Measurements from ENCODE around the gene SNX21. TPM values are rescaled to one million over a fixed set of nuclear protein-coding genes. Genes with fewer than 3 reads are reported as not detected.
A peak's percentile ranks its signal among the peaks of the same experiment; 100 is the strongest.
"Not testable (repeated sequence)": the region's sequence is repeated elsewhere in the genome, so short reads cannot be mapped to it uniquely, and the experiment has no call there.

The SNX21 gene
- total RNA-seq, 1 donor from 2014 or later, result 20.8 TPM

GRCh38 chr20:45850926-45851325 is 17.3 kb downstream of the SNX21 start:
- no peak for DNase-seq (ENCODE audit: low read depth, low spot score)

DNA sequence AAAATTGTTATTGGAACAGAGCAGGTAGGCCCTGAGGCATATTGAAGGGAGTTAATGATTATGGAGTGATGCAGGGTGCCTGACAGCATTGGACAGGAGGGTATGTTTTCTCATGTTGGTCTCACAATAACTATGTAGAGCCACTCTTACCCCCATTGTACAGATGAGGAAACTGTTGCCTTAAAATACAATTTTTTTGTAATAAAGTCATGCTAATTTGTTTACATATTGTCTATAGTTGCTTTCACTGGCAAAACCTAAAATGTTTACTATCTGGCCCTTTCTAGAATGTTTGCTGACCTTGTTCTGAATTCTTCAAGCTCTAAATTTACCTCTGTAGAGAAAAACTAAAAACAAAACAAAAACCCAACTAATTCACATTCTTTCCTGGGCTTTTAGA is 17.9 kb downstream of the SNX21 start:
- no peak for DNase-seq (ENCODE audit: low read depth, low spot score)

GRCh38 chr20:45852326-45852725 is 18.7 kb downstream of the SNX21 start:
- no peak for DNase-seq (ENCODE audit: low read depth, low spot score)

GRCh38 chr20:45853484-45853883 is 19.9 kb downstream of the SNX21 start:
- DNase-seq (ENCODE audit: low read depth, low spot score), result no peak

GRCh38 chr20:45857114-45857881 is 23.7 kb downstream of the SNX21 start, which contains the start of the genes ACOT8 and ZSWIM3:
Gene ACOT8, minus strand, starts transcription at chr20:45857392. Its CDS starts 77 bp downstream, at chr20:45857315.
Gene ZSWIM3, plus strand, starts transcription at chr20:45857614. Its CDS starts 212 bp downstream, at chr20:45857826.
- peak; percentile 100 for DNase-seq (ENCODE audit: low read depth, low spot score)

GRCh38 chr20:45857882-45858216 is 24.2 kb downstream of the SNX21 start:
- DNase-seq (ENCODE audit: low read depth, low spot score), result no peak

DNA sequence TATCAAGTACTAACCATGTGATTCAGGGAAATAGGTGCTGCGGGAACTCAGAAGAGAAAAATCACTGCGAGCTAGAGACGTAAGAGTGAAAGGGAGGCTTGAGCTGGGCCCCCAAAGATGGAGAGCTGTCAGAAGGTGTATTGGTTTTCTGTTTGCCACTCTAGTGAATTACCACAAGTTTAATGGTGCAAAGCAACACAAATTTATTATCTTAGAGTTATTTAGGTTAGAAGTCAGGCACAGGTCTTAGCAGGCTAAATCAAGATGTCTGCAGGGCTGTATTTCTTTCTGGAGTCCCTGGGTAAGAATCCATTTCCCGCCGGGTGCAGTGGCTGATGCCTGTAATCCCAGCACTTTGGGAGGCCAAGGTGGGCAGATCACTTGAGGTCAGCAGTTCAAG is 26.3 kb downstream of the SNX21 start:
- no peak for DNase-seq (ENCODE audit: low read depth, low spot score)

DNA sequence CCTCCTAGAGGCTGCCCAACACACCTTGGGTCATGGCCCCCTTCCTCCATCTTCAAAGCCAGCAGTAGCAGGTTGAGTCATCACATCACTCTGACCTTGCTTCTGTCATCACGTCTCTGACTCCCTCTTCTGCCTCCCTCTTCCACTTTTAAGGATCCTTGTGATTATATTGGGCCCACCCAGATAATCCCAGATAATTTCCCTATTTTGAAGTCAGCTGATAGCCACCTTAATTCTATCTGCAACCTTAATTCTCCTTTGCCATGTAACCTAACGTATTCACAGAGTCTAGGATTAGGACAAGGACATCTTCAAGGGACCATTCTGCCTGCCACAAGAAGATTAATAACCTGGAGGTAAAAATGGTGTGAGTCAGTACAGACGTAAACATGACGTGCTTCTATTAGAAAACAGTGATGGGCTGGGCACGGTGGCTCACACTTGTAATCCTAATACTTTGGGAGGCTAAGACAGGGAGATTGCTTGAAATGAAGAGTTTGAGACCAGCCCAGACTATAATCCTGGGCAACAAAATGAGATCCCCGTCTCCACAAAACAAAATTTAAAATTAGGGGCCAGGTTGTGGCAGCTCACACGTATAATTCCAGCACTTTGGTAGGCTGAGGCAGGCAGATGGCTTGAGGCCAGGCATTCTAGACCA is 27.1 kb downstream of the SNX21 start:
- no peak for DNase-seq (ENCODE audit: low read depth, low spot score)

DNA sequence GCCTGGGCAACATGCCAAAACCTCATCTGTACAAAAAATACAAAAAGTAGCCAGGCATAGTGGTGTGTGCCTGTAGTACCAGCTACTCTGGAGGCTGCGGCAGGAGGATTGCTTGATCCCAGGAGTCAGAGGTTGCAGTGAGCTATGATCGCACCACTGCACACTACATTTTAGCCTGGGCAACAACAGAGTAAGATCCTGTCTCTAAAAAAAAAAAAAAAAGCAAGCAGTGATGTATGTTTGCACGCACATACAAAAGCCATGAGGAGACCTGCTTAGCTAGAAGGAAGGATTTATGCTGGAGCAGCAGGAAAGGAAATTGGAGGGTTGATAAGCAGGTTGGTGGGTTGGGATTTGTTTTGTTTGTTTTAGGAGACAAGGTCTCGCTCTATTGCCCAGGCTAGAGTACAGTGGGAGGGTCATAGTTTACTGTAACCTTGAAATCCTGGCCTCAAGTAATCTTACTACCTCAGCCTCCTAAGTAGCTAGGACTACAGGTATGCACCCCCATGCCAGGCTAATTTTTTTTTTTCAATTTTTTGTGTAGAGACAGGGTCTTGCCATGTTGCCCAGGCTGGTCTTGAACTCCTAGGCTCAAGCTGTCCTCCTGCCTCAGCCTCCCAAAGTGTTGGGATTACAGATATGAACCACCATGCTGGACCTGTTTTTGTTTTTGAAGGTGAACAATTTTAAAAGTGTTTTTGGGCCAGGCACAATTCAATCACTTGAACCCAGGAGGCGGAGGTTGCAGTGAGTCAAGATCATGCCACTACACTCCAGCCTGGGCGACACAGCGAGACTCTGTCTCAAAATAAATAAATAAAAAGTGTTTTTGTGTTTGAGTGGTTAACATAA is 27.8 kb downstream of the SNX21 start:
- no peak for DNase-seq (ENCODE audit: low read depth, low spot score)

DNA sequence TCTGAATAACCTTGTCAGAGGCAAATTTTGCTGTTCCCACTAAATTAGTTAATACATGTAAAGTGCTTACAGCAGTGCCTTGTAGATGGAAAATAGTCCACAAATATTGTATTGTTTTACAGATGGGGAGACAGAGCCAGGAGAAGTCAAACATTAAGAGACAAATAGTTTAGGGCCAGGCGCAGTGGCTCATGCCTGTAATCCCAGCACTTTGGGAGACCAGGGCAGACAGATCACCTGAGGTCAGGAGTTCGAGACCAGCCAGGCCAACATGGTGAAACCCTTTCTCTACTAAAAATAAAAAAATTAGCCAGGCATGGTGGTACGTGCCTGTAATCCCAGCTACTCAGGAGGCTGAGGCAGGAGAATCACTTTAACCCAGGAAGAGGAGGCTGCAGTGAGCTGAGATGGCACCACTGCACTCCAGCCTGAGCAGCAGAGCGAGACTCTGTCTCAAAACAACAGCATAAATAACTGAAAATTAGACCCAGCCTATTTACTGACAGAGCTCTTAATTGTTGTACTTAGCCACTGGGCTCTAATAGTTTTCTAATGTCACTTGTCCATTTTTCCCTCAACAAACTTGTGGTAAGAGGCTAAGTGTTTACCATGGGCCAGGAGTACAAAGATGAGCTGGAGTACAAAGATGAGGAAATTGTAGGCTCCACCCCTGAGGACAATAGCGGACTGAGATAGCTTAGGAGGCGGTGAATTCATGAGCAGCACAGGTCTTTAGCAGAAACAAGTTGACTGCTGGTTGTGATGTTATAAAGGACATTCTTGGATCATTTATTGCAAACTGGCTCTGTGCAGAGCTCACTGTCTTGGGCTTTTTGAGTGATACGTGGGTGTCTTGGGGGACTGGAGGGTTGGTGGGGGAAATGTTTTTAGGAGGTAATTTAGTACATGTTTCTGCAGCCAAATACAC is 30.2 kb downstream of the SNX21 start:
- DNase-seq (ENCODE audit: low read depth, low spot score), result no peak

GRCh38 chr20:45866454-45866853 is 32.9 kb downstream of the SNX21 start:
- DNase-seq (ENCODE audit: low read depth, low spot score), result no peak

DNA sequence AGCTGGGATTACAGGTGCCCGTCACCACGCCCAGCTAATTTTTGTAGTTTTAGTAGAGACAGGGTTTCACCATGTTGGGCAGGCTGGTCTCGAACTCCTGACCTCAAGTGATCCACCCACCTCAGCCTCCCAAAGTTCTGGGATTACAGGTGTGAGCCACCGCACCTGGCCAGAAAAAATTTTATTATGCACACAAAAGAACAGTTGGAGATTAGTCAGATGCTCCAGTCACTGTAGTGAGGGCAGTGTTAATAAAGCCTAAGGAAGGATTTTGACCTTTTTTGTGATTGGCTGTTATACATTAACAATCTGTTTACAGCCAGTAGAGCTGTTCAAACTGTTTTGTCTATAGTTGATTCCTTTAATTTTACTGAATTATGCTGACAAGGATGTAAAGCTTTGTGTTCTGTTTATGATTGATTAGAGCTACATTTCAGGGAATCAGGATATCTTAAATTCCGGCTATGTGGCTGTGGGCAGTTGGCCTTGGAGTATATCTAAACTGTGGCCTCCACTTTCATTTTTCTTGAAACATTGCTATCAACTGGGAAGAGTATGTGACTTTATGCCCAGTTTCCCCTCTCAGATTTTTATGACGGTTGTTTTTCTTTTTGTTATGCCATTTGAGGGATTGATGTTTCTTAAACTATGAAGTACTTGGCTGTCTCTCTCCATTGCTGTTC is 33.7 kb downstream of the SNX21 start:
- no peak for DNase-seq (ENCODE audit: low read depth, low spot score)

DNA sequence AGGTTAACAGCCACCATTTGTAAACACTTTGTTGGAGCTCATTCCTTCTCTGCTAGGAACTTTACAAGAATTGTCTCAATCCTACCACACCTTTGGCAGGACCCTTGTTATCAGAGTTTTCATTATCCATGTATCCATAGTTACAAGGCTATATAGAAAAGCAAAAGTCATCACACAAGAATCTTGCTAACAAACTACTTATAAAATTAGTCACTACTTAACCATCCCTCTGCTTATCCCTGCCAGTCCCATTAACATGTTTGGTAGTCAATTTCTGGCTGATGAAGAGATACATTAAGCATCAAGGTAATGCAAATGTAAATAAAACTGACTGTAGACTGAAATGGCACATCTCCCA is 34.2 kb downstream of the SNX21 start:
- no peak for DNase-seq (ENCODE audit: low read depth, low spot score)

DNA sequence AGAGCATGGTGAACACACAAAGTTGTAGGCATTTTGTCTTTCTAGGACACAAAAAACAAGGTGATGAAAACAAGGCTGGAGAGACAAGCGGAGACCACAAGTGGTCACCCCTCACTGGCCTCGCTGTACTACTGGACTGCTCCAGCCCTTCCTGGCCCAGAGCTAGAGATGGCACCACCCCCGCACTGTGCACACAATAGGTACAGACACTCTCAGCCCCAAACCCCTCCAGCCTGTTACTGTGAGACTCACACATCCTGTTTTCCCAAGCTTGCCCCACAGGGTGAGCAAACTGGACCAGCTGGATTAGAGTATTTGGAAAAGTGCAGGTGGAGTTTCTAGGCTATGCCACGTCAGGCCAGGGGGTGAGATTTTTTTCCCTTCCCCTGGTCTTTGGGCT is 39.0 kb downstream of the SNX21 start:
- DNase-seq (ENCODE audit: low read depth, low spot score), result no peak

- DNase-seq (ENCODE audit: low read depth, low spot score), result no peak
Measured at GRCh38 chr20:45873409-45874103, 40.0 kb downstream of the SNX21 start.

DNA sequence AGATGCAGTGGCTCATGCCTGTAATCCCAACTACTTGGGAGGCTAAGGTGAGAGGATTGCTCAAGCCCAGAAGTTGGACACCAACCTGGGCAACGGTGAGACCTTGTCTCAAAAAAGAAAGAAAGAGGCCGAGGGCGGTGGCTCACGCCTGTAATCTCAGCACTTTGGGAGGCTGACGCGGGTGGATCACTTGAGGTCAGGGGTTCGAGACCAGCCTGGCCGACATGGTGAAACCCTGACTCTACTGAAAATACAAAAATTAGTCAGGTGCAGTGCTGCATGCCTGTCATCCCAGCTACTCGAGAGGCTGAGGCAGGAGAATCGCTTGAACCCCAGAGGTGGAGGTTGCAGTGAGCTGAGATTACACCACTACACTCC is 40.5 kb downstream of the SNX21 start:
- not testable (repeated sequence) for DNase-seq (ENCODE audit: low read depth, low spot score)

DNA sequence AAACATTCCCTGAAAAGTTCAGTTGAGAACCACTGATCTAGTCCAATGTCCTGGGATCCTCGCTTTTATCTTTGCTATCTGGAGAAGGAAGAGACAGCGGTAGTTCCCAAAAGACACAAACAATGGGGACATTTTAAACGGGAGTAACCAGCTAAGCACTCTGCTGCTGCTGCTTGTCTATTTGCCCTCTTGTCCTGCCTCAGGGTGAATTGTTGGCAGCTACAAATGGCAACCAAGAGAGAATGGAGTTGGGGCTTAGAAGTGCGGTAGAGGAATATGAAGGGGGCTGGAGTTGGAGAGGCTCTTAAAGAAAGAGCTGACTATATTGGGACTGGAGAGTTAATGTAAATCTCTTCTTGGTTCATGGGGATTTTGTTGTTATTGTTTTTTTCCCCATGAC is 41.0 kb downstream of the SNX21 start:
- DNase-seq (ENCODE audit: low read depth, low spot score), result no peak

GRCh38 chr20:45878076-45878761 is 44.6 kb downstream of the SNX21 start:
- DNase-seq (ENCODE audit: low read depth, low spot score), result no peak

Measured in pulmonary artery endothelial cell (primary cell).